Measurements from ENCODE around the gene ETS2.

ETS2 gene

DNA sequence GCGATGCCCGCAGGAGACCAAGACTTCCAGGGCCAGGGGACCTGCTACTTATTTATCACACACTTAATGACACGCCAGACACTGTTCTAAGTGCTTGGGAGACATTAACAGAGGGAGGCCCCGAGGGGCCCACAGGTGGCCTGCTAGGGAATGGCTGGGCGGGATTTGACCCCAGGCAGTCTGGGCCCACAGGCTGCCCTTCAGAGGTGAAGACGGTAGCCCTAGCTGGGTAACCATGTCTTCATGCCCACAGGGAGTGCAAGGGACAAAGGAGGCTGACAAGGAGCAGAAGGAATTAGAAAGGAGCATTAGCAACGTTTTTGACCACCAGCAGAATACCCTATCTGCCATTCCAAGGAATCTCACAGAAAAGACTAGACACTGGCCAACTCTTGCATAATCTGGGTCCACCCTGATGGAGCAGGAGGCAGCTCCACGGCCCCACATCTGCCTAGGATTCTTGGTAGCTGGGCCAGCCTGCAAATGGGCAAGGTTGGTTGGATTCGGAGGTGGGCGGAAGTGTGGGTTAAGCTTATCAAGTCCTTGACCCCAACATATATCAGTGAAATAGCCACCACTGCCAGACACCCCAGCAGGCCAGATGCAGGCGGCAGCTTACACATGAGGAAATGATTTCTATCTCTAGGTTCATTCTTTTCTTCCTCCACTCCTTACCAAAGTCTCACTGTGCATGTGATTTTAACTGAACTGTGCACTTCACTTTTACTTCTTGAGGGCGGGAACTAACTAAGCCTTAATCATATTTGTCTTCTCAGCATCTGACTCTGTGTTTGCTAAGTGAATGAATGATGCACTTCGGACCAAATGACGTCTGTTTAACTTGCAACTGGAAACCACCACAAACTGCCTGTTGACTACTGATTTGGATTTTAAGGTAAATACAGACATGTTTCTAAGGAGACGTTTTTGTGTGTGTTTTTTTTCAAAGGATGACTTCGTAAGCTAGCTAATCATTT, 3.4 kb upstream of the ETS2 start:
- DNase-seq = no peak

DNA sequence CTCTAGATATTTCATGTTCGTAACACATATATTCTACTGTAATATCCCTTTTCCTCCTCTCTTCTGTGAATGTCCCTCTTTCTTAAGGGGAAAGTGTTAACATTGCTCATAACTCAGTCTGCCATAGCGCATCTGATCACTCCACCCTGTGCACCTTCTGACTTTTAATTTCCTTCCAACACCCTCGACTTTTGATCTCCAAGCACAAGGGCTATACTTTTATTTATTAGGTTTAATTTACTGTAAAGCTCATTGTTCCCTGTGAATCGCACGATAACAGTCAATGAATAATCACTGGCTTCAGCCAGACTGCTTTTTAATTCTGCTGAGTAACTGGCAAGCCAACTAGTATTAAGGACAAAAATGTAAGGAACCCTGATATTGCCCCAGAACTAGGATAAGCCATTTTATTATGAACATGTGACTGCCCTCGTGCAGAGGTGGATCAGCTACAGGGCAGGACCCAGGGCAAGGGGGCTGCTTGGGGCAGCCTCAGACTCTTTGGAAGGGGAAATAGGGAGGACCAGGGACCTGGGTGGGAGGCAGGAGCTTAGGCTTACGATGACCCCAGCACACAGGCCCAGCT, 2.6 kb upstream of the ETS2 start:
- DNase-seq = no peak

DNA sequence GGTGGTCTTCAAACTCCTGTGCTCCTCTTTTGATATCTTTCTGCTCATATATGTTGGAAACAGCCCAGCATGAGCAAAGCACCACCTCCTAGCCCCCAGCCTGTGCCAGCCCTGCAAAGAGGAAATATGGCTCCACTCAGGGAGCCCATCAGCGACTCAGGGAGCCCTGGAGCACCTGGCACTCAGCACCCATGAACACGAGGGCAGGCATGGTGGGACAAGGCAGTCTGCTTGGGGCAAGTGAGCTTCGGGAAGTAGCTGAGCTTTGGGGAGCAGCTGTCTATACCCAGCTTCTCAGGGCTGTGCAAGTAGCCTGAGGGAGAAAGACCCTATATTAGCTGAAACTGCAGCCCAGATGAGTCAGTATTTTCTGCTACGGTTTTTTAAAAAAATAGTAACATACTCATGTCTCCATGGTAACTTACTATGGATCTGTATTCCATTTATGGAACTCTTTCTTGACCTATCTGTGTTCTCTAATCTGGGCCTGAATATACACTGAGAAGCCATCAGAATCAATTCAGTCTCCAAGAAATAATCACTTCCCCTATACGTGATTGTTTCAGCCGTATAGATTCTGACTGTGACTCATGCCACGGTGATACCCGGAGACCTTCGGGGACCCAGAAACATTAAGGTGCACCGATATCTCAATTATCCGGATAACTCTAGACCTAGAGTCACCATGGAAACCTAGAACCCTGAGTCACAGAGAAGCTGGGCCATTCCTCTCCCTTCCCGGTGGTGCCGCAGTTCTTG, 1.5 kb upstream of the ETS2 start:
- DNase-seq = peak; percentile 58

DNA sequence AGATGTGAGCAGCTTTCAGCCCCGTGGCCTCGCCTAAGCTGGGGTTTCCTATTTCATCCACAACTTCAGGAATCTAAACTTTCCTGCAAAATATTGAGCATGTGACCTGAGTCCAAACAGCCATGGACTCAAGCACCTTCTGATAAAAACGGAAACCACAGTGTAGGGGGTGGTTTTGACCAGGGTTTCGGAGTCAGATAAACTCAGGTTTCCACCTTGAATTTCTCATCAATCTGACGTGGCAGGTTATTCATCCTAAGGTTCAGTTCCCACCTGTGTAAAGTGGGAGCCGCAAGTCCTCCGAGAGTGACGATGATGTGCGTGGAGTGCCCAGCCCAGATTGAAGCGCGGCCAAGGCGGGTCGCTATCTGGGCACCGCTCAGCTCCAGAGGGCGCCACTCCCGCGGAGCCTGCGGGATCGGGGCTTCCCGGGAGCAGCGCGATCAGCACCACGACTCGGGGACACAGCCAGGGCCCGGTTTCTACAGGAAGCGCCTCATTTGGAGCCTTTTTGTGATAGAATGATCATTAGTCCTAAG, 871 bp upstream of the ETS2 start:
- peak; percentile 66 for DNase-seq

DNA sequence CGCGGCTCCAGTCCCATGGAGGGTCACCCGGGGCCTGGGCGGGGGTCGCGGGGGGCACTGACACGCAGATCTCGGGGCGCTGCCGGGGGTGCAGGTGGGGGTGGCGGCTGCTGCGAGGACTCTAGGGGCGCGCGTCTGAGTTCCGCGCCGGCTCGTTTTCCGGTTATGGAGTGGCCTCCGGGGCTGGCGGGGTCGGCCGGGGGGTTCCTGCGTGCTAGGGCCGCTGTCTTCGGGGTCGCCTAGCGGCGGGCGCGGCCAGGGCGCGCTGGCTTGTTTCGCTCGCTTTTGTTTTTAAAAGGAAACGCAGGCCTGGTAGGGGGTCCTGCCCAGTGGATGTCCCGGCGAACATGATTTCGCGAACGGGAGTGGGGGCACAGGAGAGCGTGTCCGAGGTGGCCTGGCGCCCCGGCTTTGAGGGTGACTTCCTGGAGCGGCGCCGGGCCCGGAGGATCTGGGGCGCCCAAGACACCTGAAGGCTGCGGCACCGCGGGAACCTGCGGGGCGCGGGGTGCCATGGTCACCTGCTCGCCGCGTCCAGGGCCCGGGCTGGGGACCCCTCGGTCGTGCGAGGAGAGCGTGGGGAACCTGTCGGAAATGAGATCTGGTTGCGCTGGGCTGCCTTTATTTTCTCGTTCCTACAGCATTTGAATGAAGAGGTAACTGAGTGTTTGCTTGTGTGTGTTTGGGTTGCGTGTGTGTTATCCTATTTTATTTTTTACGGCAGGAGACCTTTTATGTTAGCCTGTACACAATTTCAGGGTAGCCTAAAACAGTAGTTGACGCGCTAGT, 618 bp downstream of the ETS2 start:
- DNase-seq = peak; percentile 26

DNA sequence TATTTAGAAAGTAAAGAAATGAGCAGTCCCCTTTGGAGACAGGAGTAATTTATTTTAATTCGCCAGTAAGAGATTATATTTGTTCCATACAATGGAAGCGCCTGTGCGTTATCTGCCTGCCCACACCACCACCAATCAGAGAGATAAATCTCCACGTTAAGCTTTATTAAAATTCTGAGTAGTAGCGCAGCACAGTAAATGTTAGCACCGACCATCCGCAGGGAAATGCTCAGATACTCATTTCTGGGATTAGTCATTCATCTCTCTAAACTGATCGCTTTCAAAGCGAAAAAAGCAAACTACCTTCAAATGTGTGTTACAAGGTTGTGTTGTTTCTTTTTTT, 1.2 kb downstream of the ETS2 start:
- DNase-seq = peak; percentile 65

DNA sequence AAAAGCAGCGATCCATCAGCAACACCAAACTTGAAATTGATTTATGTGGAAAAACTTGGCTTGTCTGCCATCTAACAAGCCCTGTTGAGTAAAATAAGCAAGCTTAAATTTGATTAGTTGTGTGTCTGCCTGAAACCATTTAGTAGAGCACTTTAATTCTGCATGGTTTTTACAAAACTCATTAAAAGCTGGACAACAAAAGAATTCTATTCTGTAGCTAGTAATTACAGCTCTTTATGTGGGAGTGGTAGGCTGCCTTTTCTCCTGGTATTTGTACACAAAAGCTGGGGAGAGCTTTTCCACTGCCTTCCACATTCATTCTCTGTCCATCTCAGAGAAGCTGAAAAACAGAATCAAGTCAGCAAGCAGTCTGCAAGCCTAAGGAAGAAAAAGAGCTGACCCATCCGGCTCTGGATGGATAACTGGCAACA, 1.7 kb downstream of the ETS2 start:
- no peak for DNase-seq

DNA sequence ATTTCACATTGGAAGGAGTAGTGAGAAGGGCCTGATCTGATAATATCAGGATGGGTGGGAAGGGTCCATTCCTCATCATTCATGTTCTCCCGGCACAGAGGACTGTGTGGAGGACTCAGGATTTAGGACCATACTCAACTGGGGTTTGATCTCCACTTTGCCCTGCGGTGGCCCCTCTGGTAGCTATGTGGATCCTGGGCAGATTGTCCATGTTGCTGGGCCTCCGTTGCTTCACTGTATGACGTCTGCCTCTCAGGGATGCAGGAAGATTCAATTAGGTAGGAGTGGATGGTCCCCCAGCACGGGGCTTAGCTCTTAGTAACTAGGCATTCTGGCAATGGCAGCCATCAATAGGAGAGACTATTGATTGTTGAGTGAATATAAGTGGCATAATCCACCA, 2.3 kb downstream of the ETS2 start:
- no peak for DNase-seq

DNA sequence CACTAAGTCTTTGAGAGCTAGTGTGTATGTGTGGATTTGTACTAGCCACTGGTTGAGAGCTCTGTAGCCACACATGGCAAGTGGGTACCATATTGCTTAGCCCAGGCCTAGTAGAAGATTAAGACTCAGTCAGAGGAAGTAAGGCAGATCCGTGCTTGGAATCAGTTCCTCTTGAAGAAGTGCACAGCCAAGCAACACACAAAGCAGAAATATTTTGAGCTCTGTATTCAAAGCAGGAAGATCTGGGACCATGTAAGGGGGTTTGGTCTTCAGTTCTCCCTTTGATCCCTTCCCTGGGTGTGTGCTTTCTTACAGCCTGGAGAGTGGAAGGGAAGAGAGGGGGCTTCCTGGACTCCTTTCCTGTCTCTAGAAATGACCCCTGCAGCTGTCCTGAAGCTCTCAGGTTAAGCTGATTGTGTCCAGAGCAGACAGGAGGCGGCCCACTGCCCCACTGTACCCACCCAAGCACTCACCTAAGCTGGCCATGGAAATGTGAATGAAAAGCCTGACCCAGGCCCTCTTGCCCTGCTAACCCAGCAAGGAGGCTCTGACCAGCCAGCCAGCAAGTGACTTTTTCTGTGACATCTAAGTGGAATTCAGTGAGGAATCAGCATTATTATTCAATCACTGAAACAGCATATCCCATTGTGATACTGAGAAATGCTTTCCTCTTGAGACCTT, 3.6 kb downstream of the ETS2 start:
- DNase-seq = no peak

DNA sequence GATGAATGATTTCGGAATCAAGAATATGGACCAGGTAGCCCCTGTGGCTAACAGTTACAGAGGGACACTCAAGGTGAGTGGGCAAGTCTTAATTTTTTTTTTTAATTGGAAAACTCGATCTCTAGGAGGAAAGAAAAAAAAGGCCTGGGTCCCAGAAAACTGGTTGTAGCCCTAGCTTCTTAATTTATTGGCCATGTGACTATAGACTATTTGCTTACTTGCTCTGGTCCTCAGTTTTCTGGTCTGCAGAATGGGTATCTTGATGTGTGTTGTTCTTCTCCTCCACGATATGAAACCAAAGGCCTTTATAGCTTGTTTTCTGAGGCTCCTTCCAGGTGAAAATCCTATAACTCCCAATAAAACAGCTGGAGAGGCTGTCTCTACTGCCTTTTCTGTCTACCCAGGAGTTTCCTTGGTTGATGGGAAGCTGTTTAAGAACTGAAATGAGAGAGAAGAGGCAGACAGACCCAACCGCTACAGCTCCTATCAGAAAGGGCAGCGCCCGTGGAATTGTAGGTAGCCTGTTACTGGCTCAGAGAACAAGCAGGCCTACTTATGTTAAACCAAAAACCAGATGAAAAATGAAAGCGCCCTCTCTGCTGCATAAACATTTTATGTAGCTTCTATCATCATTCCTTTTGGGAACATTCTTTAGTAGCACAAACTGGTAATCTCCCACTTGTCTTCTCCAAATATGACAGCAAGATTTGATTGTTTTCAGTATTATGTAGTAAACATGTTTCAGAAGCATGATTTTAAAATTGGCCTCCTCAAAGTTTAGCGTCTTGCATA, 4.5 kb downstream of the ETS2 start:
- DNase-seq = no peak

DNA sequence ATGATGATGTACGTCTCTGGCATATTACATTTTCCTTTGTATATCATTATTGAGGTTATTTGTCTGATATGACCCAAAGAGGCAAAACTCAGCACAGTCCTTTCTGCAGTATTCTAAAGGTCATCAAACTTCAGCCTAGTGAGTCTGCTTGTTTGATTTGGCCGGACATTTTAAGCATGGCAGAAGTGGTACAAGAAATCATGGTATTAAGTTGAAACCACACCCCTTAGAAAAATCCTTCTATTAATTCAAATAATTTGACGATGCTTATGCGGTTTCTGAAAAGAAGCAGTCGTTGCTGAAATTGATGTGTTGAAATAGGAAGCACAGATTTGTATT, 5.1 kb downstream of the ETS2 start:
- DNase-seq = no peak

DNA sequence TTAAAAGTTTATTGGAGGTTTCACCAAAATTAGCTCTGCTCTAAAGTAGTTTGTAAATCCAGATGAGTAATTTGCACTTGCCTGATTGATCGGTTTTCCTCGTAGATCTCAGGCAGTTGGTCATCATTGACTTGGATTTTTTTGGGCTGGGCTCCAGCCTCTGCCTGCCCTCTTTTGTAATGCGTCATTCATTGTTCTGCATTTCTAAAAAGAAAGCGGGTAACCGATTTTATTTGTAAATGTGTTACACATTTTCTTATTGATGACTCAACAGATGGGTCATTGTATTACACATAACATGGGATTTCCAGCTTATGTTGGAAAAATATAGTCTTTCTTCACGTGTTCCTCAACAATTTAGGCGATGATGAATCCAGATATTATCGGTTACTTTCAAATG, 5.5 kb downstream of the ETS2 start:
- DNase-seq = peak; percentile 9

DNA sequence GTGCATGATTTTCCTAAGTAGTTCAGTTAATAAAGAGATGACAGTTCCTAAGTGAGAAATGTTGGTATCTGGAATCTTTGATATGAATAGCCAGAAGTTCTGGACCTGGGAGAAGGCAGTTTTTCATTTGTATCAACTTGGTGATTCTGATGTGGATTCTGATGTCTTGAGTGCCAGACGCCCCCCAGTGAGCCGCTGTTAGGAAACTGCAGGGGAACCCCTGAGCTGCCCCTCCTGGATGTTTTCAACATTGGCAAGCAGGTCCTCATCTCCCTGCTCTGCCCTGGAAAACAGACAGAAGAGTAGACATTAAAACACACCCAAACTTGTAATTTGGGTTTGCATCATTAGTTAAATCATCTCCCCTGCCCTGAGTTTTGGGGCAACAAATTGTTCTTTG, 7.4 kb downstream of the ETS2 start:
- DNase-seq = no peak

DNA sequence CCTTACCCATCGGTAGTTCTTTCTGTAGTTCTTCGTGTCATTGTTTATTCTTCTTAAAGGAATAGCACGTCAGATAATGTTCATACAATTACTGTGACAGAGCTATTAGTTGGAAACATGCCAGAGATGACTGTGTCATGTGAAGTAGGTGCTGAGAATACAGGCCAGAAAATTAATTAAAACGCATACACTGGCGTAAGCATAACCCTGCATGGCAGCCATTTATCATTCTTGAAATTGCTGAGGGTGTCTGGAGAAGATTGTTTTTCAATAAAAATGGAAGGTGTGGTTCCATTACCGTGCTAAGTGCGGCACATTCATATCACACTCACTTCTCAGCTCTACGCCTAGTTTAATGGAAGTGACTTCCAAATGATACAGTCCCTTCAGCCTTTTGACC, 7.8 kb downstream of the ETS2 start:
- no peak for DNase-seq

DNA sequence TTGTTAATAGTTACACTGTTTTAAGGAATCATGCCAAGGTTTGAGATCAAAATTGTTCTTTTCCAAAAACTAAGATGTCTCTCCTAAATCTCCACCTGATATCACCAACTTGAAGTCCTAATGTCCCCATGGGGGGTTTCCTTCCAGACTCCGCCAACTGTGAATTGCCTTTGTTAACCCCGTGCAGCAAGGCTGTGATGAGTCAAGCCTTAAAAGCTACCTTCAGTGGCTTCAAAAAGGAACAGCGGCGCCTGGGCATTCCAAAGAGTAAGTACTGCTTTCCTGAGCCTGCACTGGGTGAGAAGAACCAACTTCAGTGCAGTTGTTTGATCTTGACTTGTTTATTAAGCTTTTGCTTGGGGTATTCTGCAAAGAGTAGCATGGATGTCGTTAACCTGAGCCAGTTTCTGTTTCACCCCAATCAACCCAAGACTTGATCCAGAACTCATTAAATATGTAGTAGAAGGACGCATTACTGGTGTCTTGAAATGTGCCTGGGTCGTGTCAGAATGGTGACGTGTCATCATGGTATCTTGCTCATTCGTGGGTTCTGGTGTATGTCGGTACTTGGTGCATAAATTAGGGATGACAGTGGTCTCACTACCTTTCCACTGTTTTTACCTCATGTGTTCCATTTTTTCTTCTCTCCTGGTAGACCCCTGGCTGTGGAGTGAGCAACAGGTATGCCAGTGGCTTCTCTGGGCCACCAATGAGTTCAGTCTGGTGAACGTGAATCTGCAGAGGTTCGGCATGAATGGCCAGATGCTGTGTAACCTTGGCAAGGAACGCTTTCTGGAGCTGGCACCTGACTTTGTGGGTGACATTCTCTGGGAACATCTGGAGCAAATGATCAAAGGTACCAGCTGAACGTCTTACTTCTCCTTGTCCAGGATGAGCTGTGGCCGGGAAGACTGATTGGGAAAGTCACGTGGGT, 8.7 kb downstream of the ETS2 start:
- no peak for DNase-seq

DNA sequence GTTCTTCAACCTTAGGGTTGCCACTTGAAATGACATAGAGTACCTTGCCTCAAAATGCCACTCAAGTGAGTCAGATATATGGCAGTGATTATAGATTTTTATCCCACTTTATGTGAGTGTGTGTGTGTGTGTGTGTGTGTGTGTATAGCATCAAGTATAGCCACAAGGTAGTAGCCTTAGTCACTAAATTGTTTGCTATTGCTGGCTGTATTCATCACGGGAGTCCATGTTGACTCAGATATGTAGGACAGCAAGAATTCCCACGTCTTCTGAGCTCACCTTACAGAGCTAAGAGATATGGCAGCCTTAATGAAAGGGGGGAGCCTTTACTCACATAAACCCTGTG, 9.3 kb downstream of the ETS2 start:
- DNase-seq = no peak

DNA sequence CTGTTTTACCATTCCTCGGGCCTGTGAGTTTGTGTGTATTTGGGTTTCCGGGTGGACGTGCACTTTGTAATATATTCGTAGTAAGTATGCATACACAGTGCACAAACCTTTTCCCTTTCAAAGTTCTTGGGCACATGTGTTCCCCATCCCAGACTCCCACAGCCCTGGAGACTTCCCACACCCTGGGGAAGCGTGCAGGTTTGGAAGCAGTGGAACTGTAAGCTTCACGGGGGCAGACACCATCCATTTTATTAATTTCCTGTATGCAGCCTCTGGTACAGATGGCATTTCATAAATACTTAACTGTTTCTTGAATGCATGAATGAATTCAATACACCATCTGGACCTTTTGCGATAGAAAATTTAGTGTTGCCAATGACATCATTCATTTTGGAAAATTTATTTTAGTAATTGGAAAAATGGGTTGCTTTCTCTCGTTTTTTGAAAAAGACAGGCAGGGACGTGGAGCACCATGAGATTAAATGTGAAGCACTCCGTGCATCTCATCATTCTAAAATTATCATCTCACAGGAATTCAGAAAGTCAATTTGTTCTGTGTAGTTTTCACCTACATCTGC, 10.8 kb downstream of the ETS2 start:
- no peak for DNase-seq

DNA sequence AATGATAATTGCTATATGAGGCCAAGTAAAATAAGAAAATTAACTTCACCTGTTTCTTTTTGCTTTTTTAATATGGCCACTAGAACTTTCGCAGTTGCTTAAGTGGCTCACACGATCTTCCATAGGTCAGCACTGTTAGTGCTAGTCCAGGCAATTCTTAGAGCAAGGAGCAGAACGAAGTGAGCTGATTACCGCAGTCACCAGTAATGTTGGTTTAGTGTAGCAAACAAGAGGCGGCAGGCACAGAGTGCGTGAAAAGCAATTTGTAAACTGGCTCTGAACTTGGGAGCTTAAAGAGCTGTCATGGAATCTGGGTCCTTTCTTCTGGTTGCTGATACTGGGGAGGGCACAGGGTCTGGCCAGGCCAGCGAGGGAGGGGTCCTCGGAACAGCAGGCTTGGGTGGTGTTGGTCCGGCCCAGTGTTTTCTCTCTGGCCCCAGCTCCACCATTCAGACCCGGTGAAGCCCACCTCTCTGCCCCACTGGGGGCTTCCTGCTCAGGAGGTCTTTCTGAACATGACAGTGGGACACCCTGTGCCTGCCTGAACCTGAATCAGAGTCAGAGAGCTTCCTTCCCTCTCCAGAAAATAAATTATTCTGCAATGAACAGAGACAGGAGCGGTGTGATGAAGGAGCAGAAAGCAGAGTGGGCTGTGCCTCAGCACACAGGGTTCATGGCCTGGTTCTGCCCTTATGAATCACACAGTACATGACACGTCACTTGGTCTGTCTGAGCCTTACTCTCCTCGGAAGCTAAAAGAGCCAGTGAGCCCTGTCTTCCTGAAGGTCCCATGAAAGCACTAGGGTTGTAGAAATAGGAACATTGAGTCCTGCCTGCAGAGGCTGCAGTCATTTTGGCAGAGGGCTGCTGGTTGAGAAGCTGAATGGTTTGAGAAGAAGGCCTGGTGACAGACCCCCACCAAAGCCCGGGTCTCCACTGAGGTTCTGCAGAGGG, 11.9 kb downstream of the ETS2 start:
- no peak for DNase-seq

DNA sequence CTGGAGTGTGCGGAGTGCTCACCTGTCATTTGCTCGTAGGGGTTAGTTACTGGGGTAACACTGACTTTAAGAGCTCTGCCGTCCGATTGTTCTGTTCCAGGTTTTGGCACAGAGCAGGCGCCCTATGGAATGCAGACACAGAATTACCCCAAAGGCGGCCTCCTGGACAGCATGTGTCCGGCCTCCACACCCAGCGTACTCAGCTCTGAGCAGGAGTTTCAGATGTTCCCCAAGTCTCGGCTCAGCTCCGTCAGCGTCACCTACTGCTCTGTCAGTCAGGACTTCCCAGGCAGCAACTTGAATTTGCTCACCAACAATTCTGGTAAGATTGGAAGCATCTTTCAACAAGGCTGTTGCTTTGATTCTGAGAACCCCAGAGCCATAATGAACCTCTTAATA, 12.6 kb downstream of the ETS2 start:
- DNase-seq = no peak
